Testis (tissue), 3 donors: Measurements from ENCODE around the gene GLO1. TPM values are rescaled to one million over a fixed set of nuclear protein-coding genes. Genes with fewer than 3 reads are reported as not detected.

Experiments
- DNase-seq: peaks from one replicate; pipeline ENCODE4 v3.0.0-alpha.2; 2019
- H3K27ac ChIP-seq, 2 donors: fragments of 200-600 bp; sonication (generic); one replicate each; pipeline ENCODE4 v1.5.1; 2019
- H3K27me3 ChIP-seq: fragments of 200-600 bp; sonication (generic); one replicate; pipeline ENCODE4 v1.5.1; 2019
- H3K36me3 ChIP-seq: fragments of 200-600 bp; sonication (generic); one replicate; pipeline ENCODE4 v1.5.1; 2017; ENCODE audit warnings: low read depth; ENCODE audit errors: missing control alignments
- H3K4me1 ChIP-seq: fragments of 200-600 bp; sonication (generic); one replicate; pipeline ENCODE4 v1.5.1; 2019
- H3K4me3 ChIP-seq, 2 donors: fragments of 200-600 bp; sonication (generic); one replicate each; pipeline ENCODE4 v1.5.1; 2017 to 2019
- H3K9me3 ChIP-seq: fragments of 200-600 bp; sonication (generic); one replicate; pipeline ENCODE4 v1.5.1; 2017
- POLR2A ChIP-seq: fragments of 450-650 bp; IDR thresholded peaks from one replicate; pipeline ENCODE4 v1.6.1; 2017; ENCODE audit warnings: antibody characterized with exemption, mild to moderate bottlenecking, moderate library complexity
- WGBS, 2 donors: methylation state at CpG; one replicate each; pipeline ENCODE4 v1.1.5; 2018; 5-methylcytosine and 5-hydroxymethylcytosine counted together
- intact Hi-C: fragments of 100-400 bp; cut with DNase I; formaldehyde crosslinking; loops from one replicate; pipeline ENCODE4 v1.15.1; 2023; ENCODE audit warnings: low total_unique reads
- polyA plus RNA-seq: library from polyadenylated mRNA; stranded (reverse); fragments of 350-450 nt; fragmentation: Illumina TruSeq; extraction: RNeasy Lipid Tissue Mini Kit (QIAGEN cat#74804); gene quantifications from one replicate; pipeline ENCODE4 v1.2.3, GENCODE V29; 2014; ENCODE audit warnings: low read depth, low replicate concordance; ENCODE audit not compliant: insufficient read depth
- total RNA-seq, 2 donors: library from RNA; depleted of rRNA; stranded (reverse); fragments of >200 nt; gene quantifications; one replicate each; pipeline ENCODE4 v1.2.3, GENCODE V29; 2016
- TF ChIP-seq, protein P1 (sequence below), 3 experiments: fragments of 450-650 bp in 2 of 3; fragments of 200-600 bp in 1 of 3; sonication (generic) in 1 of 3; IDR thresholded peaks; one replicate each; pipeline ENCODE4 v1.5.1; 2016 to 2019; ENCODE audit warnings: antibody characterized with exemption in 3 of 3, mild to moderate bottlenecking in 2 of 3, moderate library complexity in 1 of 3

Gene GLO1
- total and polyA plus RNA-seq, 3 donors from 2014 or later = 51.0 to 78.6 (median 54.3) TPM

DNA sequence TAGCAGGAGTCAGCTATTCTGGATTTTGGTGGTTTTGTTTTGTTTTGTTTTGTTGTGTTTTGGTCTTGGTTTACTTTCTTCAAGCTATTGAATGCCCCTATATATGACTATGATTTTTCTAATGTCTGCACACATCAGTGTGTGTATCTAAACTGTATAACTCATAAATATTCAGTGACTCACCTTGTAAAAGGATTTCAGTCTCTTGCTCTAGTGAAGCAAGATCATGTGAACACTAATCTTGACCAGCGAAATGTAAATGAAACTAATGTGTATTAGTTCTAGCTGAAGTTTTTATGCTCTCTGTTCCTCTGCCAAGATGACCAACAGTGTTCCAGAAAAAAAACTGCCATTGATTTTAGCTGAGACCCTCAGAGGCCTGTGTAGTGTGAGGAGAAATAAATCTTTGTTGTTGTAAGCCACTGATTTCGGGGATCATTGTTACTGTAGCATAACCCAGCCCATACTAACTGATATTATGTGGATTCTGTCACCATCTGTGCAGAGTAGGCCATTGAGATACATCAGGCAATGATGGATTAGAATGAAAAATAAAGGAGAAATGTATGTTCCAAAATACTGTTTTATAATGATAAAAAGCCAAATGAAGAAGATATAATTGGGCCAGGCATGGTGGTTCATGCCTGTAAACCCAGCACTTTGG is 51.7 kb downstream of the GLO1 start:
- Histone ChIP-seq H3K36me3 (no peaks in the 10 kb centered on the region), H3K27ac (no peak overlapping the region), H3K4me1 (no peaks in the 10 kb centered on the region), H3K27me3 (no peaks in the 10 kb centered on the region), H3K4me3 (no peak overlapping the region), H3K9me3 (no peaks in the 10 kb centered on the region)
- intact Hi-C loops = no loop called here
- WGBS, 2 donors = 92 to 96% methylated on average over 2 of the region's 2 CpGs
- no peak for DNase-seq
- TF ChIP-seq, protein P1, sequence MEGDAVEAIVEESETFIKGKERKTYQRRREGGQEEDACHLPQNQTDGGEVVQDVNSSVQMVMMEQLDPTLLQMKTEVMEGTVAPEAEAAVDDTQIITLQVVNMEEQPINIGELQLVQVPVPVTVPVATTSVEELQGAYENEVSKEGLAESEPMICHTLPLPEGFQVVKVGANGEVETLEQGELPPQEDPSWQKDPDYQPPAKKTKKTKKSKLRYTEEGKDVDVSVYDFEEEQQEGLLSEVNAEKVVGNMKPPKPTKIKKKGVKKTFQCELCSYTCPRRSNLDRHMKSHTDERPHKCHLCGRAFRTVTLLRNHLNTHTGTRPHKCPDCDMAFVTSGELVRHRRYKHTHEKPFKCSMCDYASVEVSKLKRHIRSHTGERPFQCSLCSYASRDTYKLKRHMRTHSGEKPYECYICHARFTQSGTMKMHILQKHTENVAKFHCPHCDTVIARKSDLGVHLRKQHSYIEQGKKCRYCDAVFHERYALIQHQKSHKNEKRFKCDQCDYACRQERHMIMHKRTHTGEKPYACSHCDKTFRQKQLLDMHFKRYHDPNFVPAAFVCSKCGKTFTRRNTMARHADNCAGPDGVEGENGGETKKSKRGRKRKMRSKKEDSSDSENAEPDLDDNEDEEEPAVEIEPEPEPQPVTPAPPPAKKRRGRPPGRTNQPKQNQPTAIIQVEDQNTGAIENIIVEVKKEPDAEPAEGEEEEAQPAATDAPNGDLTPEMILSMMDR (IDR thresholded peaks at IDR 0.05) = no peak
- no peak for TF ChIP-seq POLR2A

DNA sequence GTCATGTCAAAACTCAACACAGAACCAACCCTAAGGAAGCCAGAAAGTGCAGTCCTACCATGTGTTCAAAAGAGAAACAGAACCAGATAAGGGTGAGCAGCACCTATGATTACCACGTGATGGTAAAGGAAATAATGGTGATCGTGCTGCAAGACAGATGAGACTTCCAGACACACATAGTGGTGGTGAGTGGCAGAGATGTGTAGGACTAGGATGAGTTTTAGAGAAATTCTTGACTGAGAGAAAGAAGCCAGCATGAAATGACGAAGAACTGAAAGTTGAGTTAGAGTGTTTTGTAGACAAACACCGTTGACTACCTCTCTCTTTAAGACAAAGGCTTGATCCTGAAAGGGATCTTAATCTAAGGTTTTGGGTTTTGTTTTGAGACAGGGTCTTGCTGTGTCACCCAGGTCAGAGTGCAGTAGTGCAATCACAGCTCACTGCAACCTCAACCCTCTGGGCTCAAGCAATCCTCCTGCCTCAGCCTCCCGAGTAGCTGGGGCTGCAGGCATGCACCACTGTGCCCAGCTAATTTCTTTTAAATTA is 52.7 kb downstream of the GLO1 start:
- no peak for DNase-seq
- H3K27ac ChIP-seq = no peak overlapping the region
- H3K27me3 ChIP-seq = no peaks in the 10 kb centered on the region
- intact Hi-C loops = no loop called here
- no peaks in the 10 kb centered on the region for H3K4me1 ChIP-seq
- TF ChIP-seq, protein P1 (IDR thresholded peaks at IDR 0.05) = no peak
- no peak for TF ChIP-seq POLR2A
- 88 to 94% methylated on average over 5 of the region's 5 CpGs for WGBS, 2 donors
- H3K9me3 ChIP-seq = no peaks in the 10 kb centered on the region
- no peak overlapping the region for H3K4me3 ChIP-seq
- H3K36me3 ChIP-seq = no peaks in the 10 kb centered on the region

DNA sequence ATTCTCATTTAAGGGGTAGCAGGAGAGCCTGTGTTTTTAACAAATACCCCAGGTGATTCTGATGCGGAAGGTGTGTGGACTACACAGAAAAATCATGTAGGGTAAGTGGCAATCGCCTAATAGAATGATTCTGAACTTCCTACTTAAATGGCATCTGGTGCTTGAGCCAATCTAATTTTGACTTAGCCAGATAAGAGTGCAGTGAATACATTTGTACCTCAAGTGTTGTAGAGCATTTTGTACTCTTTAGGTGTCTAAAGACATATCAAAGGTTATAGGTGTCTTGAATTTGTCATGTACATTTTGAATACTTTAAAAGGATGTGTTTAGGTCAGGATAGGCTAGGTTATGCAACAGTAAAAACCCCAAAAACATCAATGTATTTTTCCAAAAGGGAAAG is 53.2 kb downstream of the GLO1 start:
- DNase-seq = no peak
- Histone ChIP-seq H3K4me1 (no peaks in the 10 kb centered on the region), H3K9me3 (no peaks in the 10 kb centered on the region), H3K4me3 (no peak overlapping the region), H3K27me3 (no peaks in the 10 kb centered on the region), H3K27ac (no peak overlapping the region), H3K36me3 (no peaks in the 10 kb centered on the region)
- 96 to 100% methylated on average over 2 of the region's 2 CpGs for WGBS, 2 donors
- no peak for TF ChIP-seq POLR2A
- TF ChIP-seq, protein P1 (IDR thresholded peaks at IDR 0.05) = no peak
- intact Hi-C loops = no loop called here

DNA sequence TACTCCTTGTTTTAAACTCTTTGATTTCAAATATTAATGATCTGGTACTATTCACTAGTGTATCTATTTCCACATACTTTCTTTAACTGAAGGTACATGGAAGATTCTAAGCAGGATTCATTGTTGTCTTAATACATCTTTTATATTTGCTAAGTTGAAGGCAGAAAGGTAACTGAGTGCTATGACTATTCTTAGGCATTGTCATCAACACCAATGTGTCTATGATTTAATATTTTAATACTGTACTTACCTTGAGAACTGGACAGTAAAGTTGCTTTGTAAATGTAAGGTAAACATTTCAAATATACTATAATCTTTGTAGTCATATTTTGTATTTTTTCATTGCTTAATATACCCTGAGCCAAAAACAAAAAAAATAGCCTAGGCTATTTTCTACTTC is 54.3 kb downstream of the GLO1 start:
- DNase-seq = no peak
- TF ChIP-seq, protein P1 (IDR thresholded peaks at IDR 0.05) = no peak
- TF ChIP-seq POLR2A = no peak
- no peaks in the 10 kb centered on the region for H3K36me3 ChIP-seq
- no peak overlapping the region for H3K27ac ChIP-seq
- H3K27me3 ChIP-seq = no peaks in the 10 kb centered on the region
- H3K9me3 ChIP-seq = no peaks in the 10 kb centered on the region
- no peak overlapping the region for H3K4me3 ChIP-seq
- no peaks in the 10 kb centered on the region for H3K4me1 ChIP-seq
- intact Hi-C loops = no loop called here
